Measurements from ENCODE around the gene SIGLEC15. TPM values are rescaled to one million over a fixed set of nuclear protein-coding genes. Genes with fewer than 3 reads are reported as not detected.

The SIGLEC15 gene
- total and polyA plus RNA-seq, 2 donors (not counting 1 experiment from before 2014, with no cell fraction given) = not detected

GRCh38 chr18:45841060-45841764 lies 15.7 kb downstream of the SIGLEC15 start:
- H3K4me3 Mint-ChIP-seq = no peak overlapping the region
- WGBS (ENCODE audit: insufficient coverage) = 87% methylated on average over 17 of the region's 17 CpGs
- H3K27ac Mint-ChIP-seq = no peak overlapping the region
- ATAC-seq (ENCODE audit: low read depth) (no peak), DNase-seq (no peak)
- Histone ChIP-seq H4K20me1 (ENCODE audit: control insufficient read depth, insufficient read depth, low read length, poor library complexity, severe bottlenecking) (no peaks in the 10 kb centered on the region), H3K4me3 (ENCODE audit: control extremely low read depth in 1 of 5, extremely low read depth in 1 of 5, insufficient read depth in 1 of 5, low read depth in 2 of 5, low read length in 4 of 5) (no peak overlapping the region), H3K9ac (ENCODE audit: low read length) (no peak overlapping the region), H3K27ac (ENCODE audit: low read length in 2 of 2) (no peak overlapping the region), H3K79me2 (ENCODE audit: control insufficient read depth, insufficient read depth, low read length) (no peaks in the 10 kb centered on the region), H3K9me3 (ENCODE audit: control extremely low read depth in 1 of 3, control insufficient read depth in 2 of 3, insufficient read depth in 1 of 3, low read length in 2 of 3) (peaks cover 0 to 3% (median 0%) of the 10 kb centered on the region in 3 donors), H2AFZ (ENCODE audit: insufficient read depth, low read depth, low read length, poor library complexity, severe bottlenecking) (no peak overlapping the region), H3K4me2 (replicated peaks; ENCODE audit: low read depth, low read length, poor library complexity, severe bottlenecking) (no peak overlapping the region), H3K36me3 (replicated peaks in 1 of 2; ENCODE audit: control extremely low read depth in 1 of 2, control insufficient read depth in 1 of 2, extremely low read depth in 1 of 2, insufficient read depth in 2 of 2, low read length in 1 of 2) (no peaks in the 10 kb centered on the region), H3K27me3 (replicated peaks in 1 of 4; ENCODE audit: control extremely low read depth in 1 of 4, control insufficient read depth in 3 of 4, insufficient read depth in 4 of 4, low read length in 3 of 4) (peaks cover 0 to 33% (median 17%) of the 10 kb centered on the region in 4 experiments), H3K4me1 (ENCODE audit: control insufficient read depth in 2 of 2, insufficient read depth in 2 of 2, low read length in 2 of 2) (peaks cover 8 to 12% of the 10 kb centered on the region in 2 donors)
- no peaks in the 10 kb centered on the region for H3K9me3 Mint-ChIP-seq (ENCODE audit: insufficient read depth)
- intact Hi-C loops (cut with micrococcal nuclease) = no loop called here
- TF ChIP-seq EZH2 (IDR thresholded peaks at IDR 0.05; ENCODE audit: borderline replicate concordance, insufficient read depth, low read depth, low read length, poor library complexity, severe bottlenecking) (no peak), CTCF (IDR thresholded peaks at IDR 0.05) (no peak)
- peaks cover 31% of the 10 kb centered on the region for H3K27me3 Mint-ChIP-seq
- H3K4me1 Mint-ChIP-seq = peaks cover 11% of the 10 kb centered on the region
- POLR2A ChIA-PET = no interaction called here
- CTCF ChIA-PET = no interaction called here

- intact Hi-C loops (cut with micrococcal nuclease) = no loop called here
- H3K79me2 ChIP-seq (ENCODE audit: control insufficient read depth, insufficient read depth, low read length) = no peaks in the 10 kb centered on the region
- 95% methylated on average over 12 of the region's 12 CpGs for WGBS (ENCODE audit: insufficient coverage)
- no peaks in the 10 kb centered on the region for H3K9me3 Mint-ChIP-seq (ENCODE audit: insufficient read depth)
- no peaks in the 10 kb centered on the region for H3K36me3 ChIP-seq (replicated peaks in 1 of 2; ENCODE audit: control extremely low read depth in 1 of 2, control insufficient read depth in 1 of 2, extremely low read depth in 1 of 2, insufficient read depth in 2 of 2, low read length in 1 of 2)
- H3K4me1 Mint-ChIP-seq = peaks cover 9% of the 10 kb centered on the region
- H3K4me1 ChIP-seq (ENCODE audit: control insufficient read depth in 2 of 2, insufficient read depth in 2 of 2, low read length in 2 of 2) = peaks cover 8 to 12% of the 10 kb centered on the region in 2 donors
- ATAC-seq (ENCODE audit: low read depth) (no peak), DNase-seq (no peak)
- no peak overlapping the region for H3K4me2 ChIP-seq (replicated peaks; ENCODE audit: low read depth, low read length, poor library complexity, severe bottlenecking)
- no peaks in the 10 kb centered on the region for H4K20me1 ChIP-seq (ENCODE audit: control insufficient read depth, insufficient read depth, low read length, poor library complexity, severe bottlenecking)
- no peak for TF ChIP-seq CTCF (IDR thresholded peaks at IDR 0.05)
- H3K4me3 ChIP-seq (ENCODE audit: control extremely low read depth in 1 of 5, extremely low read depth in 1 of 5, insufficient read depth in 1 of 5, low read depth in 2 of 5, low read length in 4 of 5) = no peak overlapping the region
- no peak overlapping the region for H3K4me3 Mint-ChIP-seq
- peaks cover 28% of the 10 kb centered on the region for H3K27me3 Mint-ChIP-seq
- H3K27ac ChIP-seq (ENCODE audit: low read length in 2 of 2) = no peak overlapping the region
- no peak overlapping the region for H2AFZ ChIP-seq (ENCODE audit: insufficient read depth, low read depth, low read length, poor library complexity, severe bottlenecking)
- POLR2A ChIA-PET = no interaction called here
- H3K27ac Mint-ChIP-seq = no peak overlapping the region
- H3K9me3 ChIP-seq (ENCODE audit: control extremely low read depth in 1 of 3, control insufficient read depth in 2 of 3, insufficient read depth in 1 of 3, low read length in 2 of 3) = peaks cover 0 to 3% (median 0%) of the 10 kb centered on the region in 3 donors
- CTCF ChIA-PET = no interaction called here
- no peak overlapping the region for H3K9ac ChIP-seq (ENCODE audit: low read length)
- peaks cover 0 to 26% (median 14%) of the 10 kb centered on the region in 4 experiments for H3K27me3 ChIP-seq (replicated peaks in 1 of 4; ENCODE audit: control extremely low read depth in 1 of 4, control insufficient read depth in 3 of 4, insufficient read depth in 4 of 4, low read length in 3 of 4)
These were observed 16.4 kb downstream of the SIGLEC15 start for GRCh38 chr18:45841765-45842442.
